Femur (tissue), 1 donor: ENCODE data around the gene RFC2.
"Not testable (repeated sequence)": the region's sequence is repeated elsewhere in the genome, so short reads cannot be mapped to it uniquely, and the experiment has no call there.

Source experiments
- DNase-seq: peaks from one replicate; pipeline ENCODE4 v3.0.0-alpha.2; 2017

RFC2 gene

GRCh38 chr7:74246497-74246896, 7.7 kb downstream of the RFC2 start:
- DNase-seq = no peak

GRCh38 chr7:74242122-74242443, 12.1 kb downstream of the RFC2 start:
- no peak for DNase-seq

GRCh38 chr7:74240482-74240881, 13.7 kb downstream of the RFC2 start:
- DNase-seq = no peak

DNA sequence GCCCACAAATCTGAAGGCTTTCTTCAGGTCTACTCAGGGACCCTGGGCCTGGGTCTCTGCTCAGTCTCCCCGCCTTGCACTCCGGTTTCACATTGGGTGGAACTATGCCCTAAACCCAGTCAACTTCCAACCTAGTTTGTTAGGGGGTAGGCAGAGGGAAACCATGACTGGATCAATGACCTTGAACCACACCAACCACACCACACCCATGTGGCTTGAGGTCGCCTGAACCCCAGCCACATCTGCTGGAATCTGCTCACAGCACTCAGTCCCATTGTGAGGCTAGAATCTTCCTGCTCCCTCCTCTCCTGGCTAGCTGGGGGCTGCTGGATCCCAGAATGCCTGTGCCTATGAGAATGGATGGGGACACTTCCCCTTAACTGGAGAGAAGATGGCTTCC, 17.9 kb downstream of the RFC2 start:
- no peak for DNase-seq

DNA sequence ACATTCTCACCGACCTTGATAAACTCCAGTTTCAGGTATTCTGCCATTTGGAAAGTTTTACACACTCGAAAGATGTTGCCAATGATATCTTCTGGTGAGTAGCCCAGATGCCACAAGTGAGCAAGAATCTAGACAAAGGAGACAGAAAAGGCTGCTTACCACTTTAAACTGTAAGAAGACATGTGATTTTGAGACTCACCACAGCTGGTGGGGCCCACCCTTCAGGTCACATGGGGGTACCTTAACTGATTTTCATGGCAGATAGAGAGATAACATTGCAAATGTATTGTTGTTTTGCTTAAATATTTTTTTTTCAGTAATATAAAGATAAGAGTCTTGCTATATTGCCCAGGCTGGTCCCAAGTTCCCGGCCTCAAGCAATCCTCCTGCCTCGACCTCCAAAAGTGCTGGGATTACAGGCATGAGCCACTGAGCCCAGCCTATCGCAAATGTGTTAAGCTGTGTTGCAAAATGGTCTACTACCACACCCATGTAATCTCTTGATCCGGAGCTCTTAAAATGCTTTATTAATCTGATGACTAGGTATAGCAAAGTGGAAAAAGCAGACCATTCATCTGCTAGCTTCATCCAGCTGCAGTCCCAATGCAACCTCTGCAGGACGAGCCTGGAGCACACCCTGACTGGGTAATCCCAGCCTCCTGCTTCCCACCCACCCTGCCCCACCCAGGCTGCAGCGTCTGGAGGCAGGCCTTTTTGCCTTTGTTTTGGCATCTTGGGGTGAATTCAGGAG, 18.5 kb downstream of the RFC2 start:
- DNase-seq = no peak

DNA sequence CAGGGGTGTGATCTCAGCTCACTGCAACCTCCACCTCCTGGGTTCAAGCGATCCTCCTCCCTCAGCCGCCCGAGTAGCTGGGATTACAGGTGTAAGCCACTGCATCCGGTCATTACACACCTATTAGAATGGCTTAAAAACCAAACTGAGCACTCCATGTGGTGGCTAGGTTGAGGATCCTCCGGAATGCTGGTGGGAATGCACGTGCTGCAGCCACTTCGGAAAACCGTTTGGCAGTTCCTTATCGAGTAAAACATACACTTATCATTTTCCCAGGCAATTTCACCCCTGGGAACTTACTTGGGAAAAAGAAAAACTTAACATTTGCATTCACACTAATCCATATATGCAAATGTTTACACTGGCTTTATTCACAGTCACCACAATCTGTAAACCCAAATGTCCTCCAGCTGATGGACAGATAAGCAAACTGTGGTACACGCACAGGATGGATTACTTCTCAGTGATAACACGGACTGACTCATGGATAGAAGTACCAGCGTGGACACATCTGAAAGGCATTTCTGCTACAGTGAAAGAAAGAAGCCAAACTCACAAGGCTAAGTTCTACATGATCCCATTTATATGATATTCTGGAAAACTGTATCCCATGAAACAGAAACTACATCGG, 20.4 kb downstream of the RFC2 start:
- DNase-seq = no peak

DNA sequence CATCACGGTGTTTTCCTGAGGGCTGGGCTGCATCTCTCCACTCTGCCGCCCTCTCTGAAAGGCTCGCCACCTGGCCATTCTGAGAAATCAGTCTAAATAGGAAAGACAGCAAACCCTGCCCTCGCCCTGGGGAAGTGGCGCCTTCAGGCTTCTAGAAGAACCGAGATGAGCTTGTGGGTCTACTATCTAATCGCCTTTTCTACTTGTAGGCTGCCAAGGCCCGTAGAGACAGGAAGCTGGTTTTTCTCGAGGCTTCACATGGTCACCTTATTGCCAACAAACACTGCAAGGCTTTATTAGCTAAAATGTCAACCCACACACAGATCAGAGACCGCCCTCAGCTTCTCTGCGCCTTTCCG, 23.0 kb downstream of the RFC2 start:
- DNase-seq = no peak

GRCh38 chr7:74230446-74231231, 23.6 kb downstream of the RFC2 start:
- no peak for DNase-seq

DNA sequence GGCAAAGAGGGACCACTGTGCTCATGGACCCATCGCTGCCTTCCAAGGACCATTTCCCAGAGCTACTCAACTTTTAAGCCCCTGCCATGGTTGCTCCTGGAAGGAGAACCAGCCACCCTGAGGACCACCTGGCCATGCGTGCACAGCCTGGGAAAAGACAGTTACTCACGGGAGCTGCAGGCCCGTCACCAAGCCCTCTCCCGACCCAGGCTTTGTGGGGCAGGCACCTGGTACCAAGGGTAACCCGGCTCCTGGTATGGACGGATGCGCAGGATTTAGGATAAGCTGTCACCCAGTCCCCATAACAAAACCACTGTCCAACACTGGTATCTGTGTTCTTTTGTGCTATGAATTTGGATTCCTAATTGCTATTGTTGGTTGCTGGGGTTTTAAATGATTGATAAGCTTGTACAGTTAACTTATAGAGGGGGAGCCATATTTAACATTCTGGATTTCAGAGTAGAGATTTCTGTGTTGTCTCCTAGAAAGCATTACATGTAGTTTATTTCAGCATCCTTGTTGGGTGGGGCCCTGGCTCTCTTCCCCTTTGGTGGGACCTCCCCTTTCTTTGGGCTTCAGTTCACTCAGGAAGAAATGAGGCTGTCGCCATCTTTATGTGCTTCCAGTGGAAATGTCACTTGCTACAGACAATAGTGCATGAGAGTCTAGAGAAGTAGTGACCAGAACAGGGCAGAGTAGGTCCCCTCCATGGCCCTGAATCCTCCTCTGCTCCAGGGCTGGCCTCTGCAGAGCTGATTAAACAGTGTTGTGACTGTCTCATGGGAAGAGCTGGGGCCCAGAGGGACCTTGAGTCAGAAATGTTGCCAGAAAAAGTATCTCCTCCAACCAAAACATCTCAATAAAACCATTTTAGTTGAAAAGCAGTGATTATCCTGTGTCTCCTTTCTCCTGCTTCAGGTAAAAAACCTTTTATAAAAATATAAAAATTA, 25.0 kb downstream of the RFC2 start:
- no peak for DNase-seq

DNA sequence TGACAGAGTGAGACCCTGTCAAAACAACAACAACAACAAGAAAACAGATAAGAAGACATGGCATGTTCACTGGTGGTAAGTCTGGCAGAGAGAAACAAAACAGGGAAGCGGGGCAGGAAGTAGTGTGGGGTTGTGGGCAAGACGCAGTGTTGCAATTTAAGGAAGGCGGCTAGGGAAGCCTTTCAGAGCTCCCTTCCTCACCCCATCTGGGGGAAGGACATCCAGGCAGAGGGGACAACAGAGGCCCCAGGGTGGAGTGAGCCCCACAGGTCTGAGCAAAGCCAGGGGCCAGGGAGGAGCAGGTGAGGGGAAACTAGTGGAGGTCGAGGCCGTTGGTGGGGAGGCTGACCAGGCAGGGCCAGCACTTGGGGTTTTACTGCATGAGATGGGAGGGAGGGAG, 27.6 kb downstream of the RFC2 start:
- no peak for DNase-seq

- no peak for DNase-seq
Measured at GRCh38 chr7:74225400-74225799, 28.8 kb downstream of the RFC2 start.

GRCh38 chr7:74224907-74225306, 29.3 kb downstream of the RFC2 start:
- DNase-seq = not testable (repeated sequence)

DNA sequence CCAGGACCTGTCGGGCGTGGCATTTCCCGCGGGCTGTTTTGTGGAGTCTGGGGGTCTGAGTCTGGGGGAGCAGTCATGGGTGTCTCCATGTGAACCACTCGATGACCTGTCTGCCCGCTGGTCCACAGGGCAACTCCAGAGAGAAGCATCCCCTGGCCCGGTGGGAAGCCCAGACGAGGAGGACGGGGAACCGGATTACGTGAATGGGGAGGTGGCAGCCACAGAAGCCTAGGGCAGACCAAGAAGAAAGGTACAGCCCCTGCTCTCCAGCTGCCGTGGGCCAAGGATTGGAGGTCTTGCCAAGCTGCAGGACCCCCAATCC, 29.7 kb downstream of the RFC2 start:
- no peak for DNase-seq

GRCh38 chr7:74223711-74224510, 30.3 kb downstream of the RFC2 start:
- DNase-seq = no peak

- no peak for DNase-seq
Measured at GRCh38 chr7:74222851-74223710, 31.1 kb downstream of the RFC2 start.

- no peak for DNase-seq
Measured at GRCh38 chr7:74221713-74222112, 32.5 kb downstream of the RFC2 start.

- DNase-seq = no peak
Measured at GRCh38 chr7:74220229-74220628, 34.0 kb downstream of the RFC2 start.

- DNase-seq = no peak
Measured at GRCh38 chr7:74219416-74219815, 34.8 kb downstream of the RFC2 start.

GRCh38 chr7:74218343-74218698, 35.9 kb downstream of the RFC2 start:
- no peak for DNase-seq

DNA sequence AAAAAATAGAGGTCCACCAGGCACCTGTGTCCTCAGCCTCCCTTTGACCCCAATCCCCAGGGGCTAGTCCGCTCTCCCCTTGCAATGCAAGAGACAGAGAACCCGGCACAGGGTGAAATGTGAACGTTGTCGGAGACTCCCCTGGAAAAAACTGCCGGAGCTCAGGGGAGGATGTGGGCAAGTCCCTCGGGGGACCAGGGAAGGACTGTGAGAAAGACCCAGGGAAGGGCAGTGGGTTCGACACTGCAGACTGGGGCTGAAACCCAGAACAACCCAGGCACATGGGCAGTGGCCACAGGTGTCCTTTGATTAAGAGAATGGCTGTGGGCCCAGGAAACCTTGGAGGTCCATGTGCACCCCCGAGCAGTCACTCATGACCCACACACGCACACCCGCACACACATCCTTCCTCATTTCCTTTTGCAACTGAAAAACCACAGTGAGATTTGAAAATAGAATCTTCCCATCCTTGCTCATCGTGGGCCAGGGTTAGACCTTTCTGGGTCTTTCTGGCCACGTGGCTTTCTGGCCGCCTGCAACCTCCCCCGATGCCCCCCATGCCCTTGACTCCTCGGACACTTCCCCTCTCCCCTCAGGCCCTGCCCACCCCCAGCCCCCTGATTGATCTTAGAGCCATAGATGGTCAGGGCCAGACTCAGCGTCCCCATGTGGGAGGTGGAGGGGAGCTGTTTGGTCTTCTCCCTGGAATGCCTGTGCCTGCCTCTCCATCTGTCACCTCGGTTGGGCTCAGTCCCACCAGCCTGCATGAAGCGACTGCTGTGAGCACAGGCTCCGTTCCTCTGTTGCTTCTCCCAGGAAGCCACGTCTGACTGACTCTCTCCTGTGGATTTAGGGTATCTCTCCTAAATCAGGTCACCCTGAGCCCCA, 36.5 kb downstream of the RFC2 start:
- peak; percentile 55 for DNase-seq
